IPS-18a (cell line): ENCODE results near the gene GPRASP1.
A peak's percentile ranks its signal among the peaks of the same experiment; 100 is the strongest.

Source experiments
- H3K27ac ChIP-seq: one replicate; pipeline ENCODE4 v1.5.1; 2013; ENCODE audit warnings: low read length
- H3K27me3 ChIP-seq: one replicate; pipeline ENCODE4 v1.6.1; 2013; ENCODE audit warnings: mild to moderate bottlenecking, low read length; ENCODE audit not compliant: control insufficient read depth, insufficient read depth
- H3K36me3 ChIP-seq: one replicate; pipeline ENCODE4 v1.6.1; 2013; ENCODE audit warnings: low read depth, low read length; ENCODE audit not compliant: control insufficient read depth
- H3K4me1 ChIP-seq: one replicate; pipeline ENCODE4 v1.6.1; 2013; ENCODE audit warnings: low read depth, low read length; ENCODE audit not compliant: control insufficient read depth
- H3K4me3 ChIP-seq: one replicate; pipeline ENCODE4 v1.5.1; 2013; ENCODE audit warnings: low read length
- H3K9ac ChIP-seq: one replicate; pipeline ENCODE4 v1.6.1; 2013; ENCODE audit warnings: mild to moderate bottlenecking, low read length, moderate library complexity
- H3K9me3 ChIP-seq: one replicate; pipeline ENCODE4 v1.6.1; 2013; ENCODE audit warnings: low read depth, low read length; ENCODE audit not compliant: control insufficient read depth

Gene GPRASP1

GRCh38 chrX:102651242-102652011, at the start of gene GPRASP1:
GPRASP1 (plus strand) TSS chrX:102651483; CDS start chrX:102653914, 2,431 bp downstream.
- Histone ChIP-seq H3K4me3 (peak within 1 kb of the TSS; percentile 56), H3K4me1 (no peaks in the 10 kb centered on the region), H3K36me3 (no peaks in the 10 kb centered on the region), H3K9ac (no peak within 1 kb of the TSS), H3K9me3 (peaks cover 3% of the 10 kb centered on the region), H3K27ac (no peak within 1 kb of the TSS), H3K27me3 (peaks cover 12% of the 10 kb centered on the region)

- Histone ChIP-seq H3K36me3 (peaks cover 6% of the 10 kb centered on the region), H3K4me3 (no peak overlapping the region), H3K27me3 (no peaks in the 10 kb centered on the region), H3K4me1 (no peaks in the 10 kb centered on the region), H3K9ac (no peak overlapping the region), H3K9me3 (peaks cover 12% of the 10 kb centered on the region), H3K27ac (no peak overlapping the region)
These were observed 47.0 kb upstream of the GPRASP1 start for GRCh38 chrX:102604327-102604726.

GRCh38 chrX:102606115-102606514, 45.2 kb upstream of the GPRASP1 start:
- Histone ChIP-seq H3K27me3 (no peaks in the 10 kb centered on the region), H3K27ac (no peak overlapping the region), H3K9ac (no peak overlapping the region), H3K4me1 (no peaks in the 10 kb centered on the region), H3K4me3 (no peak overlapping the region), H3K9me3 (peaks cover 15% of the 10 kb centered on the region), H3K36me3 (peaks cover 6% of the 10 kb centered on the region)

- Histone ChIP-seq H3K4me1 (no peaks in the 10 kb centered on the region), H3K9me3 (peaks cover 17% of the 10 kb centered on the region), H3K9ac (no peak overlapping the region), H3K27ac (no peak overlapping the region), H3K36me3 (no peaks in the 10 kb centered on the region), H3K4me3 (no peak overlapping the region), H3K27me3 (no peaks in the 10 kb centered on the region)
These were observed 40.4 kb upstream of the GPRASP1 start for GRCh38 chrX:102610905-102611304.

GRCh38 chrX:102624105-102624504, 27.2 kb upstream of the GPRASP1 start:
- H3K36me3 ChIP-seq = no peaks in the 10 kb centered on the region
- no peak overlapping the region for H3K4me3 ChIP-seq
- peaks cover 28% of the 10 kb centered on the region for H3K9me3 ChIP-seq
- H3K27me3 ChIP-seq = no peaks in the 10 kb centered on the region
- no peak overlapping the region for H3K27ac ChIP-seq
- H3K9ac ChIP-seq = no peak overlapping the region
- H3K4me1 ChIP-seq = no peaks in the 10 kb centered on the region

GRCh38 chrX:102627640-102628039, 23.6 kb upstream of the GPRASP1 start:
- no peak overlapping the region for H3K27ac ChIP-seq
- H3K9me3 ChIP-seq = peaks cover 20% of the 10 kb centered on the region

GRCh38 chrX:102637561-102637960, 13.7 kb upstream of the GPRASP1 start:
- no peaks in the 10 kb centered on the region for H3K27me3 ChIP-seq
- H3K36me3 ChIP-seq = no peaks in the 10 kb centered on the region
- H3K4me1 ChIP-seq = no peaks in the 10 kb centered on the region
- H3K9ac ChIP-seq = no peak overlapping the region
- no peak overlapping the region for H3K4me3 ChIP-seq
- H3K27ac ChIP-seq = no peak overlapping the region
- H3K9me3 ChIP-seq = peaks cover 26% of the 10 kb centered on the region

More at GRCh38 chrX:102627640-102628039, 23.6 kb upstream of the GPRASP1 start:
- Histone ChIP-seq H3K9ac (no peak overlapping the region), H3K36me3 (no peaks in the 10 kb centered on the region), H3K4me3 (no peak overlapping the region), H3K27me3 (no peaks in the 10 kb centered on the region), H3K4me1 (no peaks in the 10 kb centered on the region)

GRCh38 chrX:102650903-102651241, 411 bp upstream of the GPRASP1 start:
- Histone ChIP-seq H3K4me3 (peak overlapping the region; percentile 56), H3K9me3 (peaks cover 3% of the 10 kb centered on the region), H3K9ac (no peak overlapping the region)

GRCh38 chrX:102652031-102652688, 877 bp downstream of the GPRASP1 start:
- Histone ChIP-seq H3K4me3 (peak overlapping the region; percentile 56), H3K9ac (no peak overlapping the region)

More at GRCh38 chrX:102650903-102651241, 411 bp upstream of the GPRASP1 start:
- peaks cover 12% of the 10 kb centered on the region for H3K27me3 ChIP-seq
- H3K36me3 ChIP-seq = no peaks in the 10 kb centered on the region
- no peak overlapping the region for H3K27ac ChIP-seq
- no peaks in the 10 kb centered on the region for H3K4me1 ChIP-seq

GRCh38 chrX:102654696-102655095, 3.4 kb downstream of the GPRASP1 start:
- Histone ChIP-seq H3K9me3 (peaks cover 3% of the 10 kb centered on the region), H3K4me3 (no peak overlapping the region), H3K9ac (no peak overlapping the region), H3K27ac (no peak overlapping the region), H3K36me3 (no peaks in the 10 kb centered on the region), H3K27me3 (peaks cover 12% of the 10 kb centered on the region), H3K4me1 (no peaks in the 10 kb centered on the region)

More at GRCh38 chrX:102652031-102652688, 877 bp downstream of the GPRASP1 start:
- Histone ChIP-seq H3K9me3 (peaks cover 7% of the 10 kb centered on the region), H3K27ac (no peak overlapping the region), H3K36me3 (no peaks in the 10 kb centered on the region), H3K4me1 (no peaks in the 10 kb centered on the region), H3K27me3 (peaks cover 12% of the 10 kb centered on the region)

GRCh38 chrX:102658556-102658955, 7.3 kb downstream of the GPRASP1 start:
- Histone ChIP-seq H3K4me1 (no peaks in the 10 kb centered on the region), H3K27ac (no peak overlapping the region), H3K27me3 (no peaks in the 10 kb centered on the region), H3K9me3 (peaks cover 7% of the 10 kb centered on the region), H3K4me3 (no peak overlapping the region), H3K9ac (no peak overlapping the region), H3K36me3 (no peaks in the 10 kb centered on the region)
